Liver (tissue), 9 donors: ENCODE data around the gene NSUN2. TPM values are rescaled to one million over a fixed set of nuclear protein-coding genes. Genes with fewer than 3 reads are reported as not detected.

ENCODE experiments used
- DNase-seq: peaks from one replicate; pipeline ENCODE4 v3.0.0-alpha.2; 2017; ENCODE audit warnings: low spot score
- H3K27ac ChIP-seq, 2 donors: one replicate each; pipeline ENCODE4 v1.7.0; 2013; ENCODE audit warnings: inconsistent platforms in 2 of 2, low read length in 2 of 2, control low read depth in 1 of 2, low read depth in 1 of 2, mild to moderate bottlenecking in 1 of 2
- H3K27me3 ChIP-seq, 4 donors: one replicate each; pipeline versions ENCODE4 v1.6.1 to v1.7.0; 2013; ENCODE audit warnings: low read length in 3 of 4, inconsistent platforms in 1 of 4, mild to moderate bottlenecking in 1 of 4, moderate library complexity in 1 of 4; ENCODE audit not compliant: control insufficient read depth in 4 of 4, insufficient read depth in 4 of 4
- H3K36me3 ChIP-seq, 4 donors: one replicate each; pipeline versions ENCODE4 v1.6.1 to v1.7.0; 2013; ENCODE audit warnings: low read length in 3 of 4, mild to moderate bottlenecking in 3 of 4, low read depth in 1 of 4, moderate library complexity in 1 of 4; ENCODE audit not compliant: control insufficient read depth in 4 of 4, insufficient read depth in 3 of 4
- H3K4me1 ChIP-seq, 4 donors: one replicate each; pipeline versions ENCODE4 v1.6.1 to v1.7.0; 2013; ENCODE audit warnings: low read length in 3 of 4, mild to moderate bottlenecking in 3 of 4, moderate library complexity in 1 of 4; ENCODE audit not compliant: control insufficient read depth in 4 of 4, insufficient read depth in 4 of 4
- H3K4me3 ChIP-seq, 3 donors: one replicate each; pipeline versions ENCODE4 v1.6.1 to v1.7.0; 2013; ENCODE audit warnings: low read length in 3 of 3, control low read depth in 1 of 3, low read depth in 1 of 3, mild to moderate bottlenecking in 1 of 3
- H3K9ac ChIP-seq, 2 donors: one replicate each; pipeline ENCODE4 v1.7.0; 2013; ENCODE audit warnings: low read length in 2 of 2, mild to moderate bottlenecking in 2 of 2, moderate library complexity in 2 of 2, control low read depth in 1 of 2, low read depth in 1 of 2
- H3K9me3 ChIP-seq, 4 donors: one replicate each; pipeline versions ENCODE4 v1.6.1 to v1.7.0; 2013; ENCODE audit warnings: low read length in 3 of 4; ENCODE audit not compliant: control insufficient read depth in 4 of 4
- ATF3 ChIP-seq: IDR thresholded peaks from 2 replicates; pipeline ENCODE4 v1.6.1; 2016; ENCODE audit warnings: antibody characterized with exemption
- CTCF ChIP-seq: fragments of 150-350 bp; IDR thresholded peaks from 2 replicates; pipeline ENCODE4 v1.5.1; 2017; ENCODE audit warnings: improper control_type of control experiment, low read depth, low read length; ENCODE audit not compliant: missing input control
- EGR1 ChIP-seq, 2 donors: IDR thresholded peaks; 2 replicates each; pipeline ENCODE4 v1.6.1; 2016 to 2018; ENCODE audit warnings: antibody characterized with exemption in 2 of 2, low read depth in 2 of 2
- FOXA1 ChIP-seq: IDR thresholded peaks from 2 replicates; pipeline ENCODE4 v1.6.1; 2016; ENCODE audit warnings: antibody characterized with exemption
- FOXA2 ChIP-seq: IDR thresholded peaks from 2 replicates; pipeline ENCODE4 v1.6.1; 2016; ENCODE audit warnings: antibody characterized with exemption
- GABPA ChIP-seq, 2 donors: IDR thresholded peaks in 1 of 2; conservative IDR thresholded peaks in 1 of 2; 2 replicates each; pipeline ENCODE4 v1.6.1; 2016; ENCODE audit warnings: antibody characterized with exemption in 2 of 2, mild to moderate bottlenecking in 1 of 2, moderate library complexity in 1 of 2
- HNF4A ChIP-seq, 2 donors: conservative IDR thresholded peaks; 2 replicates each; pipeline ENCODE4 v1.6.1; 2016; ENCODE audit warnings: antibody characterized with exemption in 2 of 2, mild to moderate bottlenecking in 2 of 2
- HNF4G ChIP-seq: IDR thresholded peaks from 2 replicates; pipeline ENCODE4 v1.6.1; 2016; ENCODE audit warnings: antibody characterized with exemption
- JUND ChIP-seq, 2 donors: IDR thresholded peaks; 2 replicates each; pipeline ENCODE4 v1.6.1; 2016; ENCODE audit warnings: antibody characterized with exemption in 2 of 2
- NR2F2 ChIP-seq: IDR thresholded peaks from 2 replicates; pipeline ENCODE4 v1.6.1; 2016; ENCODE audit warnings: antibody characterized with exemption
- RAD21 ChIP-seq, 2 donors: IDR thresholded peaks; 2 replicates each; pipeline ENCODE4 v1.6.1; 2016; ENCODE audit warnings: antibody characterized with exemption in 2 of 2, mild to moderate bottlenecking in 2 of 2
- REST ChIP-seq: IDR thresholded peaks from 2 replicates; pipeline ENCODE4 v1.6.1; 2016; ENCODE audit warnings: antibody characterized with exemption, mild to moderate bottlenecking
- RXRA ChIP-seq, 2 donors: IDR thresholded peaks; 2 replicates each; pipeline ENCODE4 v1.6.1; 2017 to 2018; ENCODE audit warnings: antibody characterized with exemption in 2 of 2, mild to moderate bottlenecking in 1 of 2
- SP1 ChIP-seq: IDR thresholded peaks from 2 replicates; pipeline ENCODE4 v1.6.1; 2018; ENCODE audit warnings: antibody characterized with exemption, mild to moderate bottlenecking
- TAF1 ChIP-seq: conservative IDR thresholded peaks from 2 replicates; pipeline ENCODE4 v1.6.1; 2016; ENCODE audit warnings: antibody characterized with exemption, mild to moderate bottlenecking
- YY1 ChIP-seq: IDR thresholded peaks from 2 replicates; pipeline ENCODE4 v1.6.1; 2016; ENCODE audit warnings: antibody characterized with exemption, mild to moderate bottlenecking
- WGBS: extraction: QIAGEN DNeasy Blood & Tissue Kit; methylation state at CpG from one replicate; pipeline ENCODE4 v1.1.7; 2013; 5-methylcytosine and 5-hydroxymethylcytosine counted together
- polyA plus RNA-seq, 2 donors: library from polyadenylated mRNA; stranded (reverse) in 1 of 2; unstranded in 1 of 2; fragments of 200-250 nt in 1 of 2; fragments of >200 nt in 1 of 2; fragmentation: Nextera tagmentation in 1 of 2; extraction: Ambion mirVana in 1 of 2; gene quantifications; one replicate each; pipeline versions ENCODE4 v1.2.1 to v1.2.3, GENCODE V29; 2013 to 2015
- total RNA-seq, 2 donors: library from RNA; depleted of rRNA; stranded (reverse); fragments of >200 nt; gene quantifications; one replicate each; pipeline ENCODE4 v1.2.3, GENCODE V29; 2014
- TF ChIP-seq, protein P1 (sequence below): IDR thresholded peaks from 2 replicates; pipeline ENCODE4 v1.6.1; 2016; ENCODE audit warnings: antibody characterized with exemption
- TF ChIP-seq, protein P2 (sequence below): IDR thresholded peaks from 2 replicates; pipeline ENCODE4 v1.6.1; 2016; ENCODE audit warnings: antibody characterized with exemption
- donor health status: healthy.
- donor health status: healthy.
- donor health status: healthy.
- donor health status: healthy.
- donor health status: healthy.

Gene NSUN2
- total and polyA plus RNA-seq, 4 donors = 26.9 to 52.2 (median 28.1) TPM

DNA sequence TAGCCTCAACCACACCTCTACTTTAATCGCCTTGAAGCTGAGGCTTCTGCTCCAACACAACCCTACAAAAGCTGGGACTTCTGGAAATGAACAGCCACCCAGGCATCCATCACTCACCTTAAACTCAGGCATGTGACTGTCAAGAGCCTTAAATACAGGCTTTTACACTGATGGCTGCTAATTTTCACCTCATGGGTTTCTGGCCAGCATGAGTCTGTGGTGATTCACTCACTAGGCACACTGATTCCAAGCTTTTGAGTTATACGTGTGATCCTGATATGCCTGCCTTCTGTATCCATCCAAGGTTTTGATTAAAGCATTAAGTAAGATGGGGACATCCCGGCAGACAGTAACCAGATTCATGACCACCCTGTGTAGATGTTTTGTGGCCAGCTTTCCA lies 8.9 kb downstream of the NSUN2 start:
- no peak for DNase-seq
- 77% methylated on average over 3 of the region's 3 CpGs for WGBS
- Histone ChIP-seq H3K9ac (no peak overlapping the region), H3K27ac (no peak overlapping the region), H3K27me3 (no peaks in the 10 kb centered on the region), H3K9me3 (peaks cover 2 to 20% (median 9%) of the 10 kb centered on the region in 4 donors), H3K36me3 (peaks cover 17 to 78% (median 69%) of the 10 kb centered on the region in 4 donors), H3K4me3 (peak overlapping the region in 1 of 3 donors; percentile 4), H3K4me1 (no peaks in the 10 kb centered on the region)
- TF ChIP-seq GABPA (IDR thresholded peaks at IDR 0.05 in 1 of 2, conservative IDR thresholded peaks at IDR 0.05 in 1 of 2) (no peak), FOXA2 (no peak), HNF4G (no peak), RAD21 (IDR thresholded peaks at IDR 0.05) (no peak), EGR1 (IDR thresholded peaks at IDR 0.05; ENCODE audit: low read depth in 2 of 2) (no peak), NR2F2 (no peak), TAF1 (no peak)
- TF ChIP-seq, protein P1, sequence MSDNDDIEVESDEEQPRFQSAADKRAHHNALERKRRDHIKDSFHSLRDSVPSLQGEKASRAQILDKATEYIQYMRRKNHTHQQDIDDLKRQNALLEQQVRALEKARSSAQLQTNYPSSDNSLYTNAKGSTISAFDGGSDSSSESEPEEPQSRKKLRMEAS = no peak

- no peak for DNase-seq
- H3K27me3 ChIP-seq = no peaks in the 10 kb centered on the region
- TF ChIP-seq, protein P1 = no peak
- TF ChIP-seq REST = no peak
- TF ChIP-seq RXRA (IDR thresholded peaks at IDR 0.05) = no peak
- no peak for TF ChIP-seq HNF4G
- WGBS = 95% methylated on average over 4 of the region's 4 CpGs
- H3K36me3 ChIP-seq = peaks cover 13 to 79% (median 70%) of the 10 kb centered on the region in 4 donors
- no peak overlapping the region for H3K4me3 ChIP-seq
- no peak overlapping the region for H3K9ac ChIP-seq
- H3K9me3 ChIP-seq = peaks cover 2 to 20% (median 9%) of the 10 kb centered on the region in 4 donors
- no peaks in the 10 kb centered on the region for H3K4me1 ChIP-seq
- no peak overlapping the region for H3K27ac ChIP-seq
Measured at GRCh38 chr5:6623228-6623627, 9.6 kb downstream of the NSUN2 start.

DNA sequence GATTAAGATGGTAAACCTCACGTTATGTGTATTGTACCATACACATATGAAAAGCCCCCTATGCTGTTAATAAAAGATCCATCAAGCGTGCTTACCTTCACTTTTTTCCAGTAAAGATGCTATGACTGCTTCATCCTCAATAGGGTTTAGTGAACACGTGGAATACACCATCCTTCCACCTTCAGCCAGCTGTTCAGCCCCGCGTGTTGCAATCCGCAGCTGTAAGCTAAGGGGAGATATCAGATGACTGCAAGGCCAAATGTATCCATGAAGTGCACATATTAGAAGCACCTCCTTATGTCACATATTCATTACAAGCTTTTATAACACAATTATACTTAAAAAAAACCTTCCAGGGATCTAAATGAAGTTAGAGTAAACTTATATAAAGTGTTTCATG lies 16.2 kb downstream of the NSUN2 start:
- no peak for DNase-seq
- TF ChIP-seq, protein P1 = no peak
- TF ChIP-seq TAF1 = no peak
- no peak for TF ChIP-seq GABPA (IDR thresholded peaks at IDR 0.05 in 1 of 2, conservative IDR thresholded peaks at IDR 0.05 in 1 of 2)
- no peak for TF ChIP-seq NR2F2
- no peak for TF ChIP-seq HNF4A (conservative IDR thresholded peaks at IDR 0.05)
- TF ChIP-seq HNF4G = no peak
- no peak for TF ChIP-seq FOXA2
- no peak for TF ChIP-seq ATF3
- no peak for TF ChIP-seq EGR1 (IDR thresholded peaks at IDR 0.05; ENCODE audit: low read depth in 2 of 2)
- no peak for TF ChIP-seq RXRA (IDR thresholded peaks at IDR 0.05)
- TF ChIP-seq RAD21 (IDR thresholded peaks at IDR 0.05) = no peak
- no peak for TF ChIP-seq YY1
- TF ChIP-seq, protein P2, sequence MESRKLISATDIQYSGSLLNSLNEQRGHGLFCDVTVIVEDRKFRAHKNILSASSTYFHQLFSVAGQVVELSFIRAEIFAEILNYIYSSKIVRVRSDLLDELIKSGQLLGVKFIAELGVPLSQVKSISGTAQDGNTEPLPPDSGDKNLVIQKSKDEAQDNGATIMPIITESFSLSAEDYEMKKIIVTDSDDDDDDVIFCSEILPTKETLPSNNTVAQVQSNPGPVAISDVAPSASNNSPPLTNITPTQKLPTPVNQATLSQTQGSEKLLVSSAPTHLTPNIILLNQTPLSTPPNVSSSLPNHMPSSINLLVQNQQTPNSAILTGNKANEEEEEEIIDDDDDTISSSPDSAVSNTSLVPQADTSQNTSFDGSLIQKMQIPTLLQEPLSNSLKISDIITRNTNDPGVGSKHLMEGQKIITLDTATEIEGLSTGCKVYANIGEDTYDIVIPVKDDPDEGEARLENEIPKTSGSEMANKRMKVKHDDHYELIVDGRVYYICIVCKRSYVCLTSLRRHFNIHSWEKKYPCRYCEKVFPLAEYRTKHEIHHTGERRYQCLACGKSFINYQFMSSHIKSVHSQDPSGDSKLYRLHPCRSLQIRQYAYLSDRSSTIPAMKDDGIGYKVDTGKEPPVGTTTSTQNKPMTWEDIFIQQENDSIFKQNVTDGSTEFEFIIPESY = no peak
- TF ChIP-seq SP1 = no peak
- TF ChIP-seq CTCF = no peak
- TF ChIP-seq FOXA1 = no peak
- no peak for TF ChIP-seq JUND (IDR thresholded peaks at IDR 0.05)
- 93% methylated on average over 6 of the region's 6 CpGs for WGBS
- no peaks in the 10 kb centered on the region for H3K9me3 ChIP-seq
- peaks cover 0 to 11% (median 5%) of the 10 kb centered on the region in 4 donors for H3K4me1 ChIP-seq
- H3K36me3 ChIP-seq = peaks cover 13 to 84% (median 66%) of the 10 kb centered on the region in 4 donors
- H3K4me3 ChIP-seq = no peak overlapping the region
- H3K27me3 ChIP-seq = no peaks in the 10 kb centered on the region
- no peak overlapping the region for H3K9ac ChIP-seq
- H3K27ac ChIP-seq = no peak overlapping the region
